Muscle of arm (tissue), 12 donors: ENCODE measurements around the gene PBX1. TPM values are rescaled to one million over a fixed set of nuclear protein-coding genes. Genes with fewer than 3 reads are reported as not detected.

Experiments
- DNase-seq: peaks from one replicate; pipeline ENCODE4 v3.0.0-alpha.2; 2013
- polyA plus RNA-seq, 12 donors: library from polyadenylated mRNA; unstranded; fragments of 120-200 nt; gene quantifications; one replicate each; pipeline ENCODE4 v1.2.1, GENCODE V29; 2013; ENCODE audit not compliant: insufficient read length in 12 of 12

The PBX1 gene
- polyA plus RNA-seq, 12 donors, result 51.0 to 92.3 (median 66.6) TPM

DNA sequence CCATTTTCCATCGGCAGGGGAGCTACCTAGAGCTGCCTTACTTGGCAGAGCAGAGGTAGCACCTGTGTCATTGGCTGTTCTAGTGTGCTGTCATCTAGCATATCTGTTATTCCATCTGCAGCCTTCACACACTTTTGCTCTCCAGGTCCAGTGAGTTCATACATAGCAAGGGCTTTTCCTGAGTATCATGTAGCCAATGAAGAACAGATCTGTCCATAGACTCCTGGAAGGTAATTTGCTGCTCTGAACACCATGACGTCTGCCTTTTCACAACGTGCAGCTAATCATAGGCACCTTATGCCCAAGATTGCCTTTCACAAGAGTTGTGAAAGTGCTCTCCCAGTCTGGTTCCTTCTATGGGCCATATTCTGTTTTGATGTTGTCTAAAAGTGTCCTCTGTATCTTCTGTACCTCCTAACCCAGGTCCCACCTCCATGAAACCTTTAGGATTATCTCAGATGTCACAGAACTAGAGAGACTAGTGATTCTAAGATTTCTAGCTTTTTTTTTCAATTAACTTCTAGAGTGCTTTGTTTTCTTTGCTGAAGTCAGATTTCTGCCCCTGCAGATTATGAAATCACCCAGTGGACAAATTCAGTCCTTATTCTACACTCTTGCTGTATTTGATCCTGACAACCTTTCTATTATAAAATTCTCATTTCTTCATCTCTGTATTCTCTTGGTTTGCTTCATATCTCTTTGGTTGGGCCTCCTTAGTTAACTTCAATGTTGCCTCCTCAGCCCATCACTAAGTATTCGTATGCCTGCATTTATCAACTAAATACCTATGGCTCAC, 134.8 kb downstream of the PBX1 start:
- DNase-seq, result no peak

DNA sequence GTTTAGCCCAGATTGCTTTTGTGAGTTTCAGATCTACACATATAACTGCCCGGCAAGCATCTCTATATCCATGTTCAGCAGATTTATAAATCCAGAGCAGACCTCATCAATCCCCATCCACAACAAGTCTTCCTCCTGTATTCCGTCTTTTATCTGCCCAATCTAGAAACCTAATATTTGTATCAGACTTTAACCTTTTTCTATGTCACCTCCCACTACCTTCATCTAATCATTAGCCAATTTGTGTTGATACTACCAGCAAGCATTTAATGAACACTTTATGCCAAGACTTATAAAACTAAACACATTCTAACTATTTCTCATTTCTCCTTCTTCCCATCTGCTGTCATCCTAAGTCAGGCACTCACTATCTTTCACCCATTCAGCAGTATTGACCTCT, 135.5 kb downstream of the PBX1 start:
- no peak for DNase-seq

DNA sequence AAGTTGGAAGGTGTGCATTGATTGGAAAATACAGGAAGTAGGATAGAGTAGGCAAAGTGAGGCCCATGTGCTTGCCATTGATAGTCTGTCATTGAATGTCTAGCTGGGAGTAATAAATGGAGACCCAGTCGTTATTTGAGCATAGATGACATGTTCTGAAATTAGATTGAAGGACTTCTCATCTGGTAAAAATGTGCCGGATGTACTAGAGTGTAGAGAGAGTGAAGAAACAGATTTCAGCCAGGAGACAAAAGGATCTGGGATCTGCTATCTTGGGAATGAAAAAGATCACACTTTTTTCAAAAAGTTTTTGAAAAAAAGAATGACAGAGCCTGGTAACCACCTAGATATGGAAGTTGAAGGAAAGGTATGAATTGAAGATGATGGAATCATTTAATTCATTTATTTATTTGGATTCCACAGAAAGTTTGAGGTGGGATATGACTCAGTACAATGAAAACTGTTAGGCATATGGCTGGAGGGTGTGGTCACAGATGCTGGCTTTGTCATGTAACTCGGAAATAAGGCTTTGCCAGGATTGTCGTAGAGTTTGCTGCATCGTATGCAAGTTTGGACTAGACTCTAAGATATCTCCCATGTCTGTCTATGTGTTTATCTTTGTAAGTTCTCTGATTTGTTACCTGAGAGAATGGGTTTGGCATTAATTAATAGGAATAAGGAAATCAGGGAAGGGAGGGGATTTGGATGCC, 137.1 kb downstream of the PBX1 start:
- no peak for DNase-seq

DNA sequence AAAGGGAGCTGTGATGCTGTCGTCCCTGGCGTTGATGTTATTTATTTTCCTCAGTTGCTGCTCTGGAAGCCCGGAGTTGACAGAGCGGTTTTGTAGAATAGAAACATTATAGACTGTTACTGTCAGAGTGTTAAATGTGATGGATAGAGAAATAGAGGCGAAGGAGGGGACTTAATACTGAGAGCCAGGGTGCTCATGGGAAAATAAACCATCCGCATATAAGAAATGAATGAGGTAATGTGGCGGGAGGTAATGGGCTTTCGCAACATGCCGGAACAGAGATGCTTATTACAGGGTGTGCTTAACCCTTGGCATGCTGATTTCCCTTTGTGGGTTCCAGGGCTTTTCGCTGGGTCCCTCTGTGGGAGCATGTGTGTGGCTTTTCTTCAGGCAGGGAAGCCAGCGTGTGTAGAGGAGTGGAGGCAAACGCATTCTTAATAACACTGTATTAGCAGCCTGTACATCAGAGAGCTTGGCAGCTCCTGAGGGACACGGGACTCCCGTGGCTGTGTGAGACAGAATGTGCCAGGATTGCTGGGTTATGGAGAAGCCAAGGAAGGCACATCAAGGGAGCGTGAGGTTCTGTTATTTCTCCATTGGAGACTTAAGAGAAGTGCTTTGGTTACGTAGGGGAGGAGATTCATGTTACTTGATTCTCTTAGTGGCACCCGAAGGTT, 141.0 kb downstream of the PBX1 start:
- DNase-seq, result no peak

DNA sequence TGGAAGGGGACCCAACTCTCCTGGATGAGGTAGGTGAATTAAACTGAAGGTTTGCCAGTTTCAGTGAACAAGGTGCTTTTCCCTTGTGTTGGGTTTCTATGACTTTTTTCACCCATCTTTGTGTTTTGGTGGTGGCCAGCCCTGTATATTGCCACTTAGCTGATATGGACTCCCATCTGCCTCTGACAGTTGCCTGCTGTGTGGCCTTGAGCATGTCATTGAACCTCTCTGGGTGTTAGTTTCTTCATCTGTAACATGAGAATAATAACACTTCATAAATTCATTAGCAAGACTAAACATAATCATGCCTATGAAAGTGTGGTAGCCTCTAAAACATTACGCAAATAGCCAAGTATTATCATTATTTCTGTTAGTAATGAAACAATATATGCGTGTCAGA, 141.7 kb downstream of the PBX1 start:
- no peak for DNase-seq

DNA sequence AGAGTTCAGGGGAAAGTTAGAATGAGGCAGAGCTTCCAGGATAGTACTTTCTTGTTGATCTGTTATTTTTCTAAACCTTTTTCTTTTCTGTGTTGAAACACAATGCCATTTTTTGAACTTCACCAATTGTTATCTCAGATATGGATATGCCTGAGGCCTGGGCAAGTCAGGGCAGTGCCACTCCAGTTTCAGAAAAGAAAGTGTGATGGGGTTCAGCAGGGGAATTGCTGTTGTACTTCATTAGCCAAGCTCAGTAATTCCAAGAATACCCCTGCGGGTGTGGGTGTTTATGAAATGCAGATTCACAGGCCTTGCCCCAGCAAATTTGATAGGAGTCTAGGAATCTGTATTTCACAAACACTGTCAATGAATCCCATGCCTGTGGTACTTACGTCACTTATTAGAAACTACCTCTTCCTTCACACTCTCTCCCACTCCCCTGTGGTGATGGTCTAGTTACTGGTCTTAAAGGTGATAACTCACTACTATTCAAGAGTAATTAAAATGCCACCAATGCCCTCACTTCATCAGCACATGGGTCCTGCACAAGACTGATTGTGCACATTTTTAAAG, 142.3 kb downstream of the PBX1 start:
- DNase-seq, result no peak

DNA sequence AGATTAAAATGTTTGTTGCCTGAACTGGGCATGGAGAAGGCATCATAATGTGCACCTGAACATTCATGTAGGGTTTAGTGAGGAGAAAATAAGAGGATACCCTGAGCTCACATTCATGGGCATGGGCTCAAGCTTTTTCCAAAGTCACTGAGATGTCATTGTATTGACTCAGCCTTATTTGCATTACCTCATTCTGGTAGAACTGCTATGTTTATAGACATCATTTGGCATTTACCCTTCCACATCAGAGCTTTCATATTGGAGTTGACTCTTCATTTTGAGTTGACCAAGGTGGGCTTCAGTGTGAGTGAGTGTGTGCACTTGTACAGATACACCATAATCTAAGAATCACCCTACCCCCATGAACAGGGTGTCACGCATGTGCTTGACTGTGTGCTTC, 143.2 kb downstream of the PBX1 start:
- DNase-seq, result no peak

DNA sequence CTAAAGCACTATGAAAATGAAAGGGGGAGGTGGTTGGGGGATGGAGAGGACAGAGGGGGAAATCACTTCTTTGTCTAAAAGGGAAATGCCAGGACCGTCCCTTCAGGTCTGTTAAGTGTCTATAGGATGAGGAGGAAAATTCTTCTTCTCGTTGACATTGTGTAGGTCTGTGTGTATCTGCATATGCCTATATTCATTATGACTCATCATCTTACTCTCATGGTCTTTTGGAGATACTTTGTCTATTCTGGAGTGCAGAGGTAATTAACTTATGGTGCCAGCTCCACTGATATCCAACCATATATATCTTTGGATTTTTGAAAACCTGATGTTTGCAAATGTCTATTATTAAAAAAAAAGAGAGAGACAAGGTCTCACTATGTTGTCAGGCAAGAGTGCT, 143.7 kb downstream of the PBX1 start:
- DNase-seq, result no peak

DNA sequence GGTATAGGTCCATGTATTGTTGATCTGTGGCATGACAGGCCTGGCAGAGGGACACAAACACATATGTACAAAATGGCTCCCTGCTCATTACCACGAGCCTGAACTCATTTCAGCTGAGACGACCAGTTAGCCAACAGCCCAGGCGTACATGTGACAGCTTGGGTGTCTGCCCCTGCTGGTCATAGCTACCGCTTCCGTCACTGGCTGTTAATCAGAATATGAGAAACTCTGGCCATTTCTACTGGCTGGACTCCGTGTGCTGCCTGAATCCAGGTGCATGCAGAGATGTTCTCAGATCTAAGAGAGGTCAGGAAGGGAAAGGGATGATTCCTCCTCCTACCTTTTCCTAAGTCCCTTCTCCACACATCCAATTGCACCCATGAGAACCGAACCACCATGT, 144.5 kb downstream of the PBX1 start:
- DNase-seq, result no peak

DNA sequence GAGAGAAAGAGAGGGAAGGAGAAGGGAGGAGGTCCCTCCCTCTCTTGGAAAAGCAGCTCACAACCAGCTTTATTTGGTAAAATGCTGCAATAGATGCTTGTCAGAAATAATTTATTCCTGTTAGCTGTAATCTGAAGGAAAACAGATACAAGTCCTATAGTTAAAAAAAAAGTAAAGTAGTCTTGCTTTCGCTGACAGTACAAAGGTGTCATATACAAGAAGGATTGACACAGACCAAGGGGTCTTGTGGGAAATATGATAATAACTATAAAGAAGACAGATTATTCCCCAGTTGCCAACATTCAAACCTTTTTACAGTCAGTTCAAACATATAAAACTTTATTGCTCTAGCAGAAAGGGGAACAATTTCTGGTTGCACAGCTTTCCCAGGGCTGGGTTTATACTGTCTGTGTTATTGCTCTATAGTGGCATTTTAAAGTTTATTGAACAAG, 145.0 kb downstream of the PBX1 start:
- DNase-seq, result no peak

DNA sequence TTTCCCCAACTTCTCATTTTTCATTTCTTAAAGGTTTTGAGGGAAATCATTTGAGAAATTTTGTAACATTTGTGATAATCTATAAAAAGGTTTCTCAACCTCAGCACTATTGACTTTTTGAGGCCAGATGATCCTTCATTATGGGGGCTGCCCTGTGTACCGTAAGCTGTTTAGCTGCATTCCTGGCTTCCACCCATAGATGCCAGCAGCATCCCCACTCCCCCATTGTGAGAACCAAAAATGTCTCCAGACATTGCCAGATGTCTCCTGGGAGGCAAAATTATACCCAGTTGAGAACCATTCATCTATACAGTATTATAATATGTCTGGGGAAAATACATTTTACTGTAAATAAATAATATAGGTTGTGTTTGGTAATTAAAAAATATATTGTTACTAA, 146.0 kb downstream of the PBX1 start:
- no peak for DNase-seq

DNA sequence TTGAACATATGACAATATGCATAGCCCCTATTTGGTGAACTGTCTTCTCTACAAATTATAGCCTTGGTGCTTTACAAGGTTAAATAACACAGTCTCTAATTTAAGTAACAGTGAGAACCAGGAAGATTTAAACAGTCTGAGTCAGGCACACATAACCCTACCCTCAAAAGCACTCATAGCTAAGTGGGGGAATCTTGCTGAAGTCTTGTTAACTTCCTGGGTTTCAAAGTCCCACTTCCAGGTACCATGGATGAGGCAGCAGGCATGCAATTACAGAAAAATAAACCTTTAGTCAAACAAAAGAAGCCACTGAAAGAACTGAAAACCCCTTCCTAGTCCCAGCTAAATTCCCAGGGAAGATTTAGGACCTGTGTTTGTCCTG, 147.6 kb downstream of the PBX1 start:
- DNase-seq, result no peak

DNA sequence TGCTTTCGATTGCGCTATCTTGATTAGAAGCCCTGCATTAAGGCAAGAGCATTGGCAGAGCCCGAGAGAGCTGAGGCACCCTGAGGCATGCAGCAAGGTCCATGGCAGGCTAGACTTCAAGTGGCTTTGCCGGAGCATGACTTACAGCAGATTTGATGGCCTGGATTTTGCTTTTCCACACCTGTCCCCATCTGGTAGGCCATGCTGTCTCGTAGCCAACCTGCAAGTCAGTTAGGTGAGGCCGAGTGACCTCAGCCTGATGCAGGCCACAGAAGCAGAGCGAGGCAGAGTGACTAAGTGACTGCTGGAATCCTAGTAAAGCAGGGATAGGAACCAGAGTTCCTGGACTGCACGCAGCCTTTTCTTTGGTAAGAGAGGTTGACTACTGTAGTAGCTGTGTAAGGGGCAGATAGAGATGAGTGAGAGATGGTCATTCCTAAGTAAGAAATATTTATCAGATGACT, 148.9 kb downstream of the PBX1 start:
- DNase-seq, result no peak

DNA sequence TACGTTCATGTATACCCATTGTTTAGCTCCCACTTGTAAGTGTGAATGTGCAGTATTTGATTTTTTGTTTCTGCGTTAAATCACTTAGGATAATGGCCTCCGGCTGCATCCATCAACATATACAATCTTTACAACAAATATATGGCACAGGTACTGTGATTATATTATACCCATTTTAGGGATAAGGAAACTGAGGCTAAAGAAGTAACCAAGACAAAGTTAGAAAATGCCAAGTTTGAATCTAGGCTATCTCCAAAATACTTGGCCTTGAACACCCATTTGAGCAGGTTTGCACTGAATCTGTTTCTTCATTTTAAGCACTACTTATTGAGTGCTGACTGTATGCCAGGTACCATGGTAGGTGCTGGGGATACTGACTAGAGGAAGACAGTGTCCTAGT, 149.6 kb downstream of the PBX1 start:
- no peak for DNase-seq

DNA sequence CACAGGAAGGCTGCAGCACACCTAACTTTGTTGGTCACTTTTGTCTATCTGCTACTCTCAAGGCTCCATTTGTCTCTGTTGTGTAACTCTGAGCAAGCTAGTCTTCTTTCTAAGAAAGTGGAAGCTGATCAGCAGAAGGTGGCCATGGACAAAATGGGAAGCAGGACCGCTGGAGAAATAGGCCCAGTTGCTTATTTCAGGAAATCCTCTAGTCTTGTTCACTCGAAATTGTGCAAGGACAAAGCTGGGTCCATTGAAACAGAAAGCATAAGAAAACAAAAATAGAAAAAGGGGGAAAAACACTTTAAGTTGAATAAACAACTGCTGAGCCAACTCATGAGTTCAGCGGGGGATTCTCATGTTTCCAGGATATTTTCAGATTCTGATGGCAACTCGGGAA, 150.1 kb downstream of the PBX1 start:
- no peak for DNase-seq

DNA sequence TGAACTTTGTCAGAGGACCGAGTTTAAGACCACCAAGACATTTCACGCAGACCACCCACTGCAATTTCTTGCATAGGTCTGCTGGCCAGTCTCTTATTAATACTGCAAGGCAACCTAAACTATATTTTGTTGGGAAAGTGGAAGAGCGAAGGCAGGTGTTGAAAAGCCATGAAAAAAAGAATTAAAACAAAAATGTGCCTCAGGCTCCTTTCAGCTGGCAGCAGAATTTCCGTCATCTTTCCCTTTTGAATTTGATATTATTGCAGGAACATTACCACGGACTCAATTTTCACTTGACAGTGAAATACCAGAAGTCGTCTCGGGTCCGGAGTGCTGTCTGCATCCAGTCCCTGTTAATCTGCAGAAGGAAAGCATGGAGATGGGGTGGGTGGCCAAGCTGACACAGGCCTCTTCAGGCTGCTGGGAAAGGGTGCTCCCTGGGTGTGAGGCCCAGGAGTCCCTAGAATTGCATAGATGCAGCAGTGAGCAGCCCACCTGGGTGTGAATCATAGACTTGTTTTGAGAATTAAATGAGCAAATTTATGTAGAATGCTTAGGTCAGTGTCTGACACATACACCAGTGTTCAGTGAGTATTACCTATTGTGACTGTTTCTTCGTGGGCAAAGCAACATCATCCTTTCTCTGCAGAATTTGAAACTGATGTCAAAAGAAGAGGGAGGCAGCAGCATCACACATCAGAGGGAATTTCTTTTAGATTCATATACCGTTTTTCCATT, 150.7 kb downstream of the PBX1 start:
- no peak for DNase-seq

DNA sequence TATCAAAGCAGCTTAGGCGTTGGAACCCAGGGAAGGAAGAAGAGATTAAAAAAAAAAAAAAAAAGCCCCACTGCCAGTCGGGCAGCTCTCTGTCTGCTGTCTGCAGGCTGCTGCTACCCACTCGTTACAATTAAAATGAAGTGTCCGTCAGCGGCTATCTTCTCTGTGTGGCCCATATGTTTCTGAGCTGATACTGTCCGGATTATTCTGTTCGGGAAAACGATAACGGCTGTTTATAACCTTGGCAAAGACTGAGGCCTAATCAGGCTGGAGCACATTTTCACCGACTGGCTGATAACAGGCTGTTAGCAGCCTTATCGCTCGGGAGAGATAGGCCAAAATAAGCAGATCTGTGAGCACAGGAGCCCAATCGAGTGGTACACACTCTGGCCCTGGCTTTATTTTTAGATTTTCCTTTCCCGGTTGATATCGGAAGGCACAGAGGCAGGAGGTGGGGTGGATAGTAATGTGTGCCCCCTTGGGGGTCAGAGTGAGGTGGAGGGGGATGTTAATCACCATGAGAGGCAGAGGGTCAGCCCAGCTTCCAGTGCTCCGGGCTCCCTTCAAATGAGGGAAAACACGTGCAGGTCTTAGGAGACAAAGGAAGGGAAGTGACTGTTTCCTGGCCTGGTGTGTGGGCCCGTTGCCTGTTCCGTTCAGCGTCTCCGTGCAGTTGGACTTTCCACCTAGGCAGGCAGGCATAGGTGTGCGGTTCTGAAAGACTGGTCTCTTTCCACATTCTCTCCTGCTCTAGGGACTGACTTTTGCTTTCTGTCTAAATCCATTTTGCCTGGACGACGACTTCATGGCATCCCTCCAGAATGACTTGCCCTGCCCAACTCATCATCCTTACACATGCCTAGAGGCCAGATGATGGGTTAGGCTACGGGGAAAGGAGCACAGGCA, 153.4 kb downstream of the PBX1 start:
- DNase-seq, result no peak

DNA sequence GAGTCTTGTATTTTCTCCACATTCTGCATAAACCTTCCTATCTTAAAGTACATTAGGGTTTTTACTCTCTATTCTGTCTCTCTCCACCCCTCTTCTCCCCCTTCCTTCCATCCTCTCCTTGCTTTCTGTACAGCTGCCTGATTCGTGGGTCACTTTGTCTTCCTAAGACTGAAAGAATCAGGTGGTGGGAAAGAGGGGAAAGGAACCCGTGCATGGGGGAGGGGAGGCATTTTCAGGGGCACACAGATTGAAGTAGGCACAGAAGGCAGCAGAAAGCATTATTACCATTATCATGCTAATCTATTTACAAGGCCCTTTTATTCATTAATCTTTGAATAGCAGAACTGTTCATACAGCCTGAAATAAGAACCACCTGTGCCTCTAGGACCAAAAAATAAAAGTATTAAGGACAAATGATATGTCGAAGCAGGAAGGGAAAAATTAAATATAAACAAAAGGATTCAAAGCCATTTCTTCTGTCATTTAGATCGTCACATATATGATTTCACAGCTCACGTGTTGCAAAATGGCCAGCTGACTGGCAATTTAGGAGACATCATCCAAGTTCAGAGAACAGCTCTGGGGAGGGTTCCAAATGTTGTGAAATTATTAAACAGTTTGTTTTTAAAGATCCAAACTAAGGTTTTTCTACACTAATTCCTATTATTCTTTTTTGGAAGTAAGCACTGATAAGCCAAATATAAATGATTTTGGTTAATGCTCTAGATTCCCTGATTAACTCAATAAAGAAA, 154.6 kb downstream of the PBX1 start:
- no peak for DNase-seq

DNA sequence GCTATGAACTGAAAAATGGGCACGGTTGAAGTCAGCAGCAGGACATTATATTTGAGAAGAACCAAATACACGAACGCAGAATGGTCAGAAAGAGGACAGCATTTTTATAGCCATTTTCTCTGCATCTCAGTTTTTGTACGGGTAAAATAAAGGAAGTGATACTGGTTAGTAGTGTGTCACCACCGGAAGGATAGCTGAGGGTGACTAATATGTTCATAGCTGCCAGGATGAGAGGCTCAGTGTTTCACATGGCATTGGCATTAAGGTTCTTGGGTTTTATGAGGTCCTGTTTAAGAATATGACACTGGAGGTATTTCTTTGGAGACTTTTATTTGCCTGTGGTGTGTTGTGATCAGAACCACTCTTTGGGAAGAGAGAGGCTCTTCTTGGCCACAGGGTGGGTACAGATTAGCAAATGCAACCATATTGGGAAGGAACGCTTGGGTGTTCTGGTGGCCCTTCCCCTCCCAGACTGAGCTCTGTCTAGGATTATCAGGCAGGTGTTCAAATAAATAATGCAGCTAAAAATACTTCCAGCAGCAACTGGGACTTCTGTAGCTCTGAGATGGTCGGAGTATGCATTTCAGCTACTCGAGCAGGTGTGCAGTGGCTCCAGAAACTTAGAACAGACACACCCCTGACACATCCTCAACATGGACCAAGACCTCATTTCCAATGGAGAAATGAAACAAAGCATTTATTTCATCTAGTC, 158.2 kb downstream of the PBX1 start:
- no peak for DNase-seq
